ENCODE results near the gene ATXN1.

- no peak for TF ChIP-seq EP300 (IDR thresholded peaks at IDR 0.05)
- TF ChIP-seq CTCF (IDR thresholded peaks at IDR 0.05) = no peak
- TF ChIP-seq POLR2A (IDR thresholded peaks at IDR 0.05; ENCODE audit: low read length) = no peak
- TF ChIP-seq, protein P1, sequence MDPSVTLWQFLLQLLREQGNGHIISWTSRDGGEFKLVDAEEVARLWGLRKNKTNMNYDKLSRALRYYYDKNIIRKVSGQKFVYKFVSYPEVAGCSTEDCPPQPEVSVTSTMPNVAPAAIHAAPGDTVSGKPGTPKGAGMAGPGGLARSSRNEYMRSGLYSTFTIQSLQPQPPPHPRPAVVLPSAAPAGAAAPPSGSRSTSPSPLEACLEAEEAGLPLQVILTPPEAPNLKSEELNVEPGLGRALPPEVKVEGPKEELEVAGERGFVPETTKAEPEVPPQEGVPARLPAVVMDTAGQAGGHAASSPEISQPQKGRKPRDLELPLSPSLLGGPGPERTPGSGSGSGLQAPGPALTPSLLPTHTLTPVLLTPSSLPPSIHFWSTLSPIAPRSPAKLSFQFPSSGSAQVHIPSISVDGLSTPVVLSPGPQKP (IDR thresholded peaks at IDR 0.05; ENCODE audit: low read depth, low read length) = no peak
- TF ChIP-seq, protein P2, sequence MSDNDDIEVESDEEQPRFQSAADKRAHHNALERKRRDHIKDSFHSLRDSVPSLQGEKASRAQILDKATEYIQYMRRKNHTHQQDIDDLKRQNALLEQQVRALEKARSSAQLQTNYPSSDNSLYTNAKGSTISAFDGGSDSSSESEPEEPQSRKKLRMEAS (IDR thresholded peaks at IDR 0.05) = no peak
- no peak for TF ChIP-seq HDAC2 (IDR thresholded peaks at IDR 0.05)
- TF ChIP-seq ESRRA (IDR thresholded peaks at IDR 0.05; ENCODE audit: borderline replicate concordance, low read length) = no peak
- no peak for TF ChIP-seq TP53 (CRISPR knock-in tag; IDR thresholded peaks at IDR 0.05)
- TF ChIP-seq HOXB13 (CRISPR knock-in tag; IDR thresholded peaks at IDR 0.05; ENCODE audit: low read depth) = no peak
- no peak for TF ChIP-seq JUN (IDR thresholded peaks at IDR 0.05)
These were observed 214.4 kb downstream of the ATXN1 start for GRCh38 chr6:16546861-16547260.
